Esophagus muscularis mucosa (tissue), 3 donors: ENCODE measurements around the gene PPP1R12B.
"Not testable (repeated sequence)": the region's sequence is repeated elsewhere in the genome, so short reads cannot be mapped to it uniquely, and the experiment has no call there.

Experiments
- CTCF ChIP-seq, 3 experiments: fragments of 200-600 bp in 2 of 3; fragments of 450-650 bp in 1 of 3; sonication (generic) in 2 of 3; IDR thresholded peaks; one replicate each; pipeline ENCODE4 v1.5.1; 2017 to 2019; ENCODE audit warnings: antibody characterized with exemption in 3 of 3, mild to moderate bottlenecking in 2 of 3, moderate library complexity in 1 of 3
- POLR2A ChIP-seq: fragments of 450-650 bp; IDR thresholded peaks from one replicate; pipeline ENCODE4 v1.6.1; 2017; ENCODE audit warnings: antibody characterized with exemption, moderate library complexity, mild to moderate bottlenecking, low read depth

- TF ChIP-seq CTCF (IDR thresholded peaks at IDR 0.05); POLR2A: not testable (repeated sequence)
Observed at GRCh38 chr1:202465644-202466270, 117.3 kb downstream of the PPP1R12B start.
